Retinal pigment epithelial cell (primary cell): ENCODE results near the gene LTA4H.

Source experiments
- DNase-seq: peaks from one replicate; pipeline ENCODE4 v3.0.0-alpha.2; 2010; ENCODE audit warnings: low read depth
- H3K4me3 ChIP-seq: 2 replicates; pipeline ENCODE4 v1.5.1; 2011; ENCODE audit warnings: mild to moderate bottlenecking, low read length, control low read depth, moderate library complexity
- TF ChIP-seq, protein P1 (sequence below): conservative IDR thresholded peaks from 2 replicates; pipeline ENCODE4 v1.5.1; 2011; ENCODE audit warnings: low read depth, low read length, control low read depth, inconsistent platforms

LTA4H gene

DNA sequence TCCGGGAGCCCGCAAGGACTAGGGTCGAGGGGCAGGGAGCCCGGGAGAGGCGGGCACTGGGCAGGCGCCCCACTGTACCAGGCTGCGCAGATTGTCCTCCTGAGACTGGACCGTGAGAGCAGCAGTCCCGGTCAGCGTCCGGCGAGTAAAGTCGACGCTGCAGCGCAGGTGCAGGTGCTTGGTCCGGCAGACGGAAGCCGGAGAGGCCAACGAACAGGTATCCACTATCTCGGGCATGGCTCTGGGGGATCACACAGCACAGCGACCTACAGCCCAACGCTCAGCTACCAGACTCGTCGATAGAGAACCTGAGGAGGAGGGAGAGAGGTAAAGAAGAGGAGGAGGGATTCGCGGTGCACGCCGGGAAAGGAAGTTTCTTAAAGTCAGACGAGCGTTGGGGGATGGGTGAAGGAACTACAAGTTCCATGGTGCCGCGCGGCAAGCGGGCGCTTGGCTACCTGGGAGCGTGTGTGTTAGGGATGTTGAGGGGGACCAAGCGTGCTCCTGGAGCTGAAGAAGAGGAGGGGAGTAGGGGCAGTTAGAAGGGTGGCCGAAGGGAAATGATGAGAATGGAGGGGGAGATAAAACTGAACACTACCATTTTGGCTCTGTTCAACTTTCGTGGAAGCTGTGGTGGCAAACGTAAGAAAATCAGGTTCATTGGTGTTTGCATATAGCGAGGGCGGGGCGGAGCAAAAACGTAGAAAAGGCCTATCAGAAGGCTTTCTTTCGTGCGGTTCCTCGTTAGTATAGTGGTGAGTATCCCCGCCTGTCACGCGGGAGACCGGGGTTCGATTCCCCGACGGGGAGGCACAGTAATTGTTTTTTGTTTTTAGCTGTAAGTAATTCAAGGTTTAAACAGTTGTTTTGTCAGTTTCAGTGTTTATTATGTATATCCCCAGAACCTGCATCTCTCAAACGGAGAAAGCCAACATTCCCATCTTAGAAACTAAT, at the start of gene LTA4H:
Gene LTA4H (minus strand): TSS at position 305 of the 954 bp plus-strand sequence. CDS start 68 bp downstream, at position 237.
- TF ChIP-seq, protein P1, sequence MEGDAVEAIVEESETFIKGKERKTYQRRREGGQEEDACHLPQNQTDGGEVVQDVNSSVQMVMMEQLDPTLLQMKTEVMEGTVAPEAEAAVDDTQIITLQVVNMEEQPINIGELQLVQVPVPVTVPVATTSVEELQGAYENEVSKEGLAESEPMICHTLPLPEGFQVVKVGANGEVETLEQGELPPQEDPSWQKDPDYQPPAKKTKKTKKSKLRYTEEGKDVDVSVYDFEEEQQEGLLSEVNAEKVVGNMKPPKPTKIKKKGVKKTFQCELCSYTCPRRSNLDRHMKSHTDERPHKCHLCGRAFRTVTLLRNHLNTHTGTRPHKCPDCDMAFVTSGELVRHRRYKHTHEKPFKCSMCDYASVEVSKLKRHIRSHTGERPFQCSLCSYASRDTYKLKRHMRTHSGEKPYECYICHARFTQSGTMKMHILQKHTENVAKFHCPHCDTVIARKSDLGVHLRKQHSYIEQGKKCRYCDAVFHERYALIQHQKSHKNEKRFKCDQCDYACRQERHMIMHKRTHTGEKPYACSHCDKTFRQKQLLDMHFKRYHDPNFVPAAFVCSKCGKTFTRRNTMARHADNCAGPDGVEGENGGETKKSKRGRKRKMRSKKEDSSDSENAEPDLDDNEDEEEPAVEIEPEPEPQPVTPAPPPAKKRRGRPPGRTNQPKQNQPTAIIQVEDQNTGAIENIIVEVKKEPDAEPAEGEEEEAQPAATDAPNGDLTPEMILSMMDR, result no peak
- H3K4me3 ChIP-seq, result peak within 1 kb of the TSS; percentile 98
- DNase-seq, result peak; percentile 95

DNA sequence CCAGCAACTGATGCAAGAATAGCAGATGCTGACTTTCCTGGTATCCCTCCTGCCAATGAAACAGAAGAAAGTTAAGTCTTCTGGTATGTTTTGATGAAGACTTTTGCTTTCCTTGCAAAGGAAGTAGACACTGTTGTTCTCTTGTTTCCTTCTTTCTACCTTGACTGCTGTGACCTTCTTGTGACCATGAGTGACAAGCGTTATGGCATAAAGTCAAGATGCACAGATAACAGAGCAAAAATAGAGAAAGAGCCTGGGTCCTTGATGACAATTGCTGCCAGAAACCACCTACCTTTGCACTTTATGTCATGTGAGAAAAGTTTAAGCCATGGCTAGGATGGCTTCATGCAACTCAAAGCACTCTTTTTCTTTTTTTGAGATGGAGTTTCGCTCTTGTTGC, 49.2 kb upstream of the LTA4H start:
- DNase-seq, result no peak
- TF ChIP-seq, protein P1, result no peak
- H3K4me3 ChIP-seq, result no peak overlapping the region

DNA sequence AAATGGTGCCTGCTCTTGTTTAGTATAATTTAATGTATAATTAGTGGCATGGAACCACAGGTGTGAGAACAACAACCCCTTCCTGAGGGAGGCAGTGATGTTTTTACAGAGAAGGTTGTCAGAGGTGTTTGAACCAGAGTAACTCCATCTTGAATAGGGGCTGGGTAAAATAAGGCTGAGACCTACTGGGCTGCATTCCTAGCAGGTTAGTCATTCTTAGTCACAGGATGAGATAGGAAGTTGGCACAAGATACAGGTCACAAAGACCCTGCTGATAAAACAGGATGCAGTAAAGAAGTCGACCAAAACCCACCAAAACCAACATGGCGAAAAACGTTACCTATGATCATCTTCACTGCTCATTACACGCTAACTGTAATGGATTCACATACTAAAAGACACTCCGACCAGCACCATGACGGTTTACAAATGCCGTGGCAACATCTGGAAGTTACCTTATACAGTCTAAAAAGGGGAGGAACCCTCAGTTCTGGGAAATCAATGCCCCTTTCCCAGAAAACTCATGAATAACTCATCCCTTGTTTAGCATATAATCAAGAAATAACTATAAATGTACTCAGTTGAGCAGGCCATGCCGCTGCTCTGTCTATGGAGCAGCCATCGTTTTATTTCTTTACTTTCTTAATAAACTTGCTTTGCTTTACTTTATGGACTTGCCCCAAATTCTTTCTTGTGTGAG, 47.8 kb upstream of the LTA4H start:
- no peak for DNase-seq
- TF ChIP-seq, protein P1, result no peak
- H3K4me3 ChIP-seq, result no peak overlapping the region

DNA sequence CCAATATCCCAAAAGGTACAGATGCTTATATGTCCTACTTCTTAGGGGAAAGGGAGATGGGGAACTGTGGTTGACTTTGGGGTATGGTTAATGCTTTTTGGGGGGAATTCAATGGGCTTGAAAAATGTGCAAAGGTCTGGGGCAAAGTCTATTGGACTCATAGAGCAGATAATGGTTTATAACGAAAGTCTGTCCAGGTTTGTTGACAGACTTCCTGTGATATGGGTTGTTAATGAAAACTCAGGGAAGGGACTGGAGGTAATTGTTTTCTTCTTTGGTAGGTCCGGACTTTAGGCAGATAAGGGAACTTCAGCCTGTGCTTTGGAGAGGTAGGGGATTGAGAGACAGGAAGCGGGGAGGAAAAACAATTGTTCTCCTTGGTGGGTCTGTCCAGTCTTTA, 46.2 kb upstream of the LTA4H start:
- TF ChIP-seq, protein P1, result no peak
- no peak overlapping the region for H3K4me3 ChIP-seq
- DNase-seq, result no peak

DNA sequence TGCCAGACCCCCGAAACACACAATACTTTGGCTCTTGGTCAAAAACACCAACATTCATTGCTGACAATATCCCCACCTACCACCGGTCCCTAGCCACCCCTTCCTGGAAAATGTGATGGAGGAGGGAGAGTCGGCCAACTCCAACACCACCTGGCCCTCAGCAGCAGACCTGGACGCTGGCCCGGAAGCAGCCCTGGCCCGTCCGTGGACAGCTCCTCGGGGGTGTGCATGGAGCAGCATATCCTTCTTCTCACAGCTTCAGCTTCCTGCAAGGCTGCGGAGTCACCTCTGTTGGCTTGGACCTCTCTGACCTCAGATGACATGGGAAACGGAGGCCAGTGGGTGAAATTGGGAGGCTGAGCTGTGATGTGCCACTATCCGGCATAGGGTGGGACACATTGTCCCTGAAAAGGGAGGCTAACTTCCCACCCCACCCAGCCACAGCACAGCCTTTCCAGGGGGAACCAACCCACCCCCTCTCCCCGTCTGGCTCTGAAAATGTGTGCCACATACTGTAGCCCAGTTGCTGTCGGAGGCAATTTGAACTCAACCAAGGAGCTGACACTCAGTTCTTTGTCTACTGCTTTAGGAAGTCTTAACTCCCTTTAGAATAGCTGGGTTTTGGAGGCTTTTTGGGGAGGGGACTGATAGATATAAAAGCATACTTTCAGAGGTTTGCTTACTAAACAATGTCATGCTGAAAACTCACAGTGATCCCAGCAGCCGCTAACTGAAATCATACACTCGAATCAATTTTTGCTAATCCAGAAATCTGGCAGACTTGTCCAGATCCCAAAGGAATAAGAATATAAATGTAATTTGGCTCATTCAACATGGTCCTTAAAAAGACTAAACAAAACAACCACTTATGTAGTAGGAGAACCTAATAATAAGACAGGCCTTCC, 43.1 kb upstream of the LTA4H start:
- DNase-seq, result no peak
- TF ChIP-seq, protein P1, result no peak
- no peak overlapping the region for H3K4me3 ChIP-seq

DNA sequence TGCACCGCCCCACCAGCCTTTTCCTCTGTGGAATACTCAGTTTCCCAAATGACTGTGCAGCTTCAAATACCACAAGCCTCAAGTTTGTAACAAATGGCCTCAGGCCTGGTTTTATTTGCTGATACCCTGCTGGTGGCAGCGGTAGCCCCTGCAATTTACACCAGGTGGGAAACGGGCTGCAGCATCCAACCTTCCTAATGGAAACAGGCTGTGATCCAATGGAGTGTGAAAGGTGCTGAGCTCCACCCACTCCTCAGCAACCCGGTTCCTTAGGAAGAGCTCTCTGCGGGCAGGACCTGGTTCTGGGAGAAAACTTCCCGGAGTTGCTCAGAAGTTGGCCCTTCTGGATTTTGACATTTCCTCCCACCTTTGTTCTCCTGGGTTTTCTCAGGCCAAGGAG, 41.7 kb upstream of the LTA4H start:
- no peak for DNase-seq
- H3K4me3 ChIP-seq, result no peak overlapping the region
- TF ChIP-seq, protein P1, result no peak
